Pancreas (tissue), 10 donors: Measurements from ENCODE around the gene DDX27. TPM values are rescaled to one million over a fixed set of nuclear protein-coding genes. Genes with fewer than 3 reads are reported as not detected.

ENCODE experiments used
- ATAC-seq, 4 donors: fragments of 200-7000 bp; cut with Tn5 transposase; one replicate each; pipeline versions ENCODE4 v1.8.0 to v1.9.1; 2020; ENCODE audit warnings: mild to moderate bottlenecking in 4 of 4, moderate library complexity in 4 of 4
- DNase-seq, 6 donors: peaks; one replicate each; pipeline ENCODE4 v3.0.0-alpha.2; 2020
- FAIRE-seq: peaks from 2 replicates; lab custom pipeline; 2012; peaks lifted over from hg19 to GRCh38; lab: Jason Lieb, UNC
- H3K27ac ChIP-seq, 4 donors: fragments of 200-600 bp; sonication (generic); 1 replicate in 3 of 4; 2 replicates in 1 of 4; pipeline versions ENCODE4 v1.5.0 to v1.8.0; 2020
- H3K27me3 ChIP-seq, 4 donors: fragments of 200-600 bp; one replicate each; pipeline ENCODE4 v1.8.0; 2021
- H3K36me3 ChIP-seq, 3 donors: fragments of 200-600 bp; sonication (generic) in 1 of 3; one replicate each; pipeline versions ENCODE4 v1.5.0 to v1.8.0; 2020 to 2021
- H3K4me1 ChIP-seq, 3 donors: fragments of 200-600 bp; one replicate each; pipeline ENCODE4 v1.8.0; 2021
- H3K4me3 ChIP-seq, 4 donors: fragments of 200-600 bp; sonication (generic) in 2 of 4; one replicate each; pipeline versions ENCODE4 v1.5.0 to v1.8.0; 2020 to 2021
- H3K9me3 ChIP-seq, 4 donors: fragments of 200-600 bp; one replicate each; pipeline ENCODE4 v1.8.0; 2021
- WGBS, 2 donors: extraction: QIAGEN DNeasy Blood & Tissue Kit; methylation state at CpG; one replicate each; pipeline ENCODE4 v1.1.7; 2013; 5-methylcytosine and 5-hydroxymethylcytosine counted together
- intact Hi-C, 3 donors: fragments of 100-400 bp; cut with DNase I; formaldehyde crosslinking; loops; one replicate each; pipeline versions ENCODE4 v1.11.1 to v1.14.2; 2022
- polyA plus RNA-seq, 2 donors: library from polyadenylated mRNA; stranded (reverse); fragments of 200-250 nt; gene quantifications; one replicate each; pipeline ENCODE4 v1.2.3, GENCODE V29; 2013
- total RNA-seq, 6 donors: library from RNA; stranded (reverse); fragmentation: NEBNext Ultra II Directional in 4 of 6; extraction: Animal tissue kit (Norgen Biotek cat#: 25700) in 4 of 6; gene quantifications; one replicate each; pipeline versions ENCODE4 v1.2.1 to v1.2.4, GENCODE V29; 2021 to 2023
- TF ChIP-seq, protein P1 (sequence below), 4 donors: fragments of 200-600 bp; sonication (generic) in 3 of 4; IDR thresholded peaks; one replicate each; pipeline versions ENCODE4 v1.5.0 to v1.8.0; 2021; ENCODE audit warnings: antibody characterized with exemption in 4 of 4
- donor health status: healthy with polysubstance abuse.
- donor health status: DM: no; HTN: no; CAD: no; lungs with moderate emphysema.
- donor health status: DM: no; HTN: no; CAD: no.
- donor health status: control.
- donor health status: control.
- donor health status: Bipolar disorder and iron deficiency.
- donor health status: DM: yes; HTN: yes; CAD: no.
- donor health status: DM: no; HTN: no; CAD: no.
- donor health status: DM: no; HTN: no; CAD: no.
- donor health status: DM: yes; HTN: yes; CAD: no.

The DDX27 gene
- total and polyA plus RNA-seq, 8 donors = 12.0 to 33.0 (median 17.4) TPM

DNA sequence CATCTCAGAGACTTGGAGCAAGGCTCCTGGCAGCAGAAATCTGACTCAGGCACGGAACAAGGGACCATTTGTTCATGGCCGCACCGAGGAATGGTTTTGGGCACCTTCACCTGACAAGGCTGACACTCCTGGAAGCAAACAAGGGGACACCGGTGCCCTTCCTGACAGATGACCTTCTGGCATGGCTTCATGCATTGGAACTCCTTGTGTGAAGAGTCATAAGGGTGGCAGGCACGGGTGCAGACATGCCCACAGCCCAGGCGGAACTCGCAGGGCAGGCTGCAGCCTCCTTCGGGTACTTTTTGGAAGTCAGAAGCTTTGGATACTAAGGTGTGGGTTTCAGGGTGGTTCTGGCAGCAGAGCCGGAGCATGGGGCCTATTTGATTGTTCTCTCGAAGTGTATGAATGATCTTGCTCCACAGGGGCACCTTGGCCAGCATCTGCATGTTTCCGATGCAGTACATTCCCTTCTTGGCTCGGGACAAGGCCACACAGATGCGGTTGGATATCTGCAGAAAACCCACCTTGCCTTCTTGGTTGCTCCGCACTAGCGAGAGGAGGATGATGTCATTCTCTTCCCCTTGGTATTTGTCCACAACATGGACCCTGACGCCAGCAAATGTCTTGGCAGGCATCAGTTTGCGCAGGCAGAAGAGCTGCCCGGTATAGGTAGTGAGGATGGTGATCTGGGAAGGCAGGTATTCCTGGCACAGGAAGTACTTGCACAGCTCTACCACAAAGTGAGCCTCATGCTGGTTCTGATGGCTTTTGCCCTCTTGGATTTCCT is 29.9 kb downstream of the DDX27 start:
- intact Hi-C loops = loop anchor here in 1 of 3 donors (10.0 kb wide), 1 partner anchor 76 kb away; no protein-coding TSS in a partner anchor
- H3K4me1 ChIP-seq = no peaks in the 10 kb centered on the region
- WGBS, 2 donors = 82 to 86% methylated on average over 18 of the region's 18 CpGs

DNA sequence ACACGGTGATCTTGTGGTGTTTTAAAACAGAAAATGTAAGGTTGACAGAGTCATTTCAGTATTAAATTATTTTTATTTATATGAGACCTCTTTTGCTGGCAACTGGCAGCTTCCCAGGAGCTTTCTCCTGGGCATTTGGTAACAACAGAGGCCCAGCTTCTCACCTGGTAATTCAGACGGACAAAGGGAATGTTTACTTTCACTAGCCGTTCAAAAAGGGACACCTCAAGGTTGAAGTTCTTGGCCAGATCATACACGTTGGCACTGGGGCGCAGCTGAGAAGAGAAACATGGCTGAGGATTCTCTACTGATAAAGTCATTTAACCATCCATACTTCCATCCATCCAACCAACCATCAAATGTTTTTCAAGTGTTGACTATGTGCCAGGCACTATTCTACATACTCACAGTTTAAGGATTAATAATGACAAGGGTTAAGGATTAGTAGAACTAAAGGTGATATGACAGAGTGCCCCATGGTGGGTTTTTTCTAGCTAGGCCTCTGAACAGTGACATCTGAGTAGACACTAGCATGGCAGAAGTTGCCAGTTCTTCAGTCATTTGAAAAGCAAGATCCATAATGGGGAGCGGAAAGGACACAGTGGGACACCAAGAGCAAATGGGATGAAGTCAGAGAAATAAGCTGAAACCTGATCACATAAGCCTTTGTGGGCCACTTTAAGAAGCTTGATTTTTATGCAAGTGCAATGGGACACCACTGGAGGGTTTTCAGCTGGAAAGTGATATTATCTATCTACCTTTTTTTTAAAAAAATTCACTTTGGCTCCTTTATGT is 33.5 kb downstream of the DDX27 start:
- Histone ChIP-seq H3K4me1 (no peaks in the 10 kb centered on the region), H3K27ac (no peak overlapping the region), H3K9me3 (no peaks in the 10 kb centered on the region), H3K27me3 (no peaks in the 10 kb centered on the region), H3K36me3 (peaks cover 0 to 83% (median 15%) of the 10 kb centered on the region in 3 donors), H3K4me3 (no peak overlapping the region)
- FAIRE-seq (no peak), DNase-seq (peak in 2 of 6 donors; percentile 27), ATAC-seq (peak; percentile 65 to 93 (median 78))
- intact Hi-C loops = no loop called here
- 36 to 42% methylated on average over 6 of the region's 6 CpGs for WGBS, 2 donors
- TF ChIP-seq, protein P1, sequence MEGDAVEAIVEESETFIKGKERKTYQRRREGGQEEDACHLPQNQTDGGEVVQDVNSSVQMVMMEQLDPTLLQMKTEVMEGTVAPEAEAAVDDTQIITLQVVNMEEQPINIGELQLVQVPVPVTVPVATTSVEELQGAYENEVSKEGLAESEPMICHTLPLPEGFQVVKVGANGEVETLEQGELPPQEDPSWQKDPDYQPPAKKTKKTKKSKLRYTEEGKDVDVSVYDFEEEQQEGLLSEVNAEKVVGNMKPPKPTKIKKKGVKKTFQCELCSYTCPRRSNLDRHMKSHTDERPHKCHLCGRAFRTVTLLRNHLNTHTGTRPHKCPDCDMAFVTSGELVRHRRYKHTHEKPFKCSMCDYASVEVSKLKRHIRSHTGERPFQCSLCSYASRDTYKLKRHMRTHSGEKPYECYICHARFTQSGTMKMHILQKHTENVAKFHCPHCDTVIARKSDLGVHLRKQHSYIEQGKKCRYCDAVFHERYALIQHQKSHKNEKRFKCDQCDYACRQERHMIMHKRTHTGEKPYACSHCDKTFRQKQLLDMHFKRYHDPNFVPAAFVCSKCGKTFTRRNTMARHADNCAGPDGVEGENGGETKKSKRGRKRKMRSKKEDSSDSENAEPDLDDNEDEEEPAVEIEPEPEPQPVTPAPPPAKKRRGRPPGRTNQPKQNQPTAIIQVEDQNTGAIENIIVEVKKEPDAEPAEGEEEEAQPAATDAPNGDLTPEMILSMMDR (IDR thresholded peaks at IDR 0.05) = no peak

More for the DNA sequence above, 29.9 kb downstream of the DDX27 start:
- TF ChIP-seq, protein P1 (IDR thresholded peaks at IDR 0.05) = no peak
- no peak for DNase-seq
- Histone ChIP-seq H3K27ac (no peak overlapping the region), H3K36me3 (peaks cover 0 to 68% (median 5%) of the 10 kb centered on the region in 3 donors), H3K27me3 (no peaks in the 10 kb centered on the region), H3K4me3 (no peak overlapping the region), H3K9me3 (no peaks in the 10 kb centered on the region)
- FAIRE-seq = no peak
- ATAC-seq = no peak

DNA sequence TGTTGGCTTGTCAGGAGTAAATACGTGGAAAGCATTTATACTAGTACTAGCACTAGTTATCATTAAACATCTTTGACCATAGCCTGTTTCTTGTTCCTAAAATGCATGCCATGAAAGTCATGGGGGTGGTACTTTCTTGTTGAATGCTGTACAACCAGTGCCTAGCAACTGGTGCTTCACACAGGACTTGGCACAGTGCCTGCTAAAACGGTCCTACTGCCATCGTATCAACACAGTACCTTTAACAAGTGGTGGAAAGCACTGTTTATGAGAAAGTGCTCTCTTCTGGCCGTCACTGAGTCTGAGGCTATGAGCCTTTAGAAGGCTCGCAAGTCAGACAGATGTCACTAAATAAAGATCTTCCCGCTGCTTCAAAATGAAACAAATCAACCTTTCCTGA is 37.0 kb downstream of the DDX27 start:
- H3K4me3 ChIP-seq = no peak overlapping the region
- peaks cover 7 to 76% (median 19%) of the 10 kb centered on the region in 3 donors for H3K36me3 ChIP-seq
- H3K9me3 ChIP-seq = no peaks in the 10 kb centered on the region
- H3K4me1 ChIP-seq = no peaks in the 10 kb centered on the region
- TF ChIP-seq, protein P1 (IDR thresholded peaks at IDR 0.05) = no peak
- intact Hi-C loops = no loop called here
- H3K27ac ChIP-seq = no peak overlapping the region
- ATAC-seq (no peak), DNase-seq (no peak), FAIRE-seq (no peak)
- no peaks in the 10 kb centered on the region for H3K27me3 ChIP-seq
- WGBS, 2 donors = 55 to 60% methylated on average over 6 of the region's 6 CpGs

DNA sequence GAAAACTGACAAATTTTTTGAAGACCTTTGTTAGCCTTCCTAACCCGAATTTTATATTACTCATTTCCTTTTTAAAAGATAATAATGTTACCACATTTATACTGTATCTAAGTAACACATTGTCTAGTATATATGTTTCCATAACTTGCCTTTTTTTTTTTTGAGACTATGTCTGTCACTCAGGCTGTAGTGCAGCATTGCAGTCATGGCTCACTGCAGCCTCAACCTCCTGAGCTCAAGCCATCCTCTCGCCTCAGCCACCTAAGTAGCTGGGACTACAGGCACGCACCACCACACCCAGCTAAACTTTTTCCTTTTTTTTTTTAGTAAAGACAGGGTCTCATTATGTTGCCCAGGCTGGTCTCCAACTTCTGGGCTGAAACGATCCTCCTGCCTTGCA is 40.1 kb downstream of the DDX27 start:
- WGBS, 2 donors = 81 to 94% methylated on average over 4 of the region's 4 CpGs
- intact Hi-C loops = no loop called here
- H3K27ac ChIP-seq = no peak overlapping the region
- H3K27me3 ChIP-seq = no peaks in the 10 kb centered on the region
- TF ChIP-seq, protein P1 (IDR thresholded peaks at IDR 0.05) = no peak
- peaks cover 8 to 80% (median 19%) of the 10 kb centered on the region in 3 donors for H3K36me3 ChIP-seq
- ATAC-seq (no peak), FAIRE-seq (no peak), DNase-seq (no peak)
- H3K9me3 ChIP-seq = no peaks in the 10 kb centered on the region
- no peak overlapping the region for H3K4me3 ChIP-seq
- H3K4me1 ChIP-seq = no peaks in the 10 kb centered on the region
